Esophagus squamous epithelium (tissue), 5 donors: ENCODE data around the gene SHANK2. TPM values are rescaled to one million over a fixed set of nuclear protein-coding genes. Genes with fewer than 3 reads are reported as not detected.

ENCODE experiments used
- DNase-seq: peaks from one replicate; lab custom pipeline; 2025; lab: John Stamatoyannopoulos, UW
- H3K27ac ChIP-seq, 4 donors: fragments of 200-600 bp; sonication (generic); one replicate each; pipeline ENCODE4 v1.5.1; 2016 to 2019; ENCODE audit warnings: mild to moderate bottlenecking in 1 of 4
- H3K27me3 ChIP-seq, 4 donors: fragments of 200-600 bp; sonication (generic); 1 replicate in 3 of 4; 2 replicates in 1 of 4; pipeline versions ENCODE4 v1.5.1 to v1.6.0; 2017 to 2021; ENCODE audit warnings: antibody characterized with exemption in 1 of 4
- H3K36me3 ChIP-seq, 3 donors: fragments of 200-600 bp; sonication (generic); one replicate each; pipeline ENCODE4 v1.5.1; 2016 to 2019
- H3K4me1 ChIP-seq, 3 donors: fragments of 200-600 bp; sonication (generic); one replicate each; pipeline ENCODE4 v1.5.1; 2017 to 2019
- H3K4me3 ChIP-seq, 4 donors: fragments of 200-600 bp; sonication (generic); 1 replicate in 3 of 4; 2 replicates in 1 of 4; pipeline ENCODE4 v1.5.1; 2016 to 2019; ENCODE audit warnings: mild to moderate bottlenecking in 2 of 4, moderate library complexity in 1 of 4
- H3K9me3 ChIP-seq, 3 donors: fragments of 200-600 bp; sonication (generic); one replicate each; pipeline ENCODE4 v1.5.1; 2016 to 2019
- CTCF ChIP-seq, 6 experiments: fragments of 450-650 bp in 4 of 6; fragments of 200-600 bp in 2 of 6; sonication (generic) in 2 of 6; IDR thresholded peaks; one replicate each; pipeline ENCODE4 v1.5.1; 2016 to 2019; ENCODE audit warnings: antibody characterized with exemption in 6 of 6, mild to moderate bottlenecking in 4 of 6, moderate library complexity in 4 of 6
- POLR2A ChIP-seq, 4 donors: fragments of 450-650 bp; IDR thresholded peaks; one replicate each; pipeline ENCODE4 v1.6.1; 2017; ENCODE audit warnings: antibody characterized with exemption in 4 of 4, mild to moderate bottlenecking in 4 of 4, moderate library complexity in 3 of 4
- WGBS, 2 donors: methylation state at CpG; one replicate each; pipeline ENCODE4 v1.1.5; 2018; 5-methylcytosine and 5-hydroxymethylcytosine counted together
- intact Hi-C: fragments of 100-400 bp; cut with DNase I; formaldehyde crosslinking; loops from one replicate; pipeline ENCODE4 v1.15.0; 2022
- total RNA-seq, 4 donors: library from RNA; depleted of rRNA; stranded (reverse); fragments of >200 nt; gene quantifications; one replicate each; pipeline ENCODE4 v1.1.0, GENCODE V29; 2016
- donor health status: DM: yes; HTN: yes; CAD: no.

Gene SHANK2
- total RNA-seq, 4 donors from 2014 or later: 2.5 to 12.6 (median 4.8) TPM

- peaks cover 0 to 23% (median 7%) of the 10 kb centered on the region in 3 donors for H3K9me3 ChIP-seq
- no peak overlapping the region for H3K4me3 ChIP-seq
- TF ChIP-seq CTCF (IDR thresholded peaks at IDR 0.05) (no peak), POLR2A (IDR thresholded peaks at IDR 0.05) (no peak)
- no peak overlapping the region for H3K27ac ChIP-seq
- intact Hi-C loops: no loop called here
- H3K27me3 ChIP-seq: peaks cover 0 to 32% (median 0%) of the 10 kb centered on the region in 4 donors
- 85 to 88% methylated on average over 14 to 16 of the region's 16 CpGs for WGBS, 2 donors
- H3K4me1 ChIP-seq: peaks cover 0 to 10% (median 0%) of the 10 kb centered on the region in 3 donors
- no peak for DNase-seq
- no peaks in the 10 kb centered on the region for H3K36me3 ChIP-seq
These were observed 17.5 kb upstream of the SHANK2 start for GRCh38 chr11:71269603-71270511.

GRCh38 chr11:71268706-71269321 is 16.4 kb upstream of the SHANK2 start:
- peaks cover 0 to 32% (median 0%) of the 10 kb centered on the region in 4 donors for H3K27me3 ChIP-seq
- TF ChIP-seq POLR2A (IDR thresholded peaks at IDR 0.05) (no peak), CTCF (IDR thresholded peaks at IDR 0.05) (no peak)
- no peak overlapping the region for H3K27ac ChIP-seq
- DNase-seq: no peak
- no peak overlapping the region for H3K4me3 ChIP-seq
- intact Hi-C loops: no loop called here
- 77 to 90% methylated on average over 8 to 9 of the region's 11 CpGs for WGBS, 2 donors
- peaks cover 0 to 10% (median 0%) of the 10 kb centered on the region in 3 donors for H3K4me1 ChIP-seq
- peaks cover 0 to 14% (median 6%) of the 10 kb centered on the region in 3 donors for H3K9me3 ChIP-seq
- H3K36me3 ChIP-seq: no peaks in the 10 kb centered on the region

GRCh38 chr11:71267807-71268421 is 15.5 kb upstream of the SHANK2 start:
- no peaks in the 10 kb centered on the region for H3K36me3 ChIP-seq
- H3K9me3 ChIP-seq: peaks cover 0 to 5% (median 0%) of the 10 kb centered on the region in 3 donors
- H3K4me3 ChIP-seq: no peak overlapping the region
- intact Hi-C loops: no loop called here
- 52 to 64% methylated on average over 8 to 9 of the region's 15 CpGs for WGBS, 2 donors
- peaks cover 0 to 10% (median 0%) of the 10 kb centered on the region in 3 donors for H3K4me1 ChIP-seq
- no peak overlapping the region for H3K27ac ChIP-seq
- DNase-seq: no peak
- H3K27me3 ChIP-seq: peaks cover 0 to 32% (median 0%) of the 10 kb centered on the region in 4 donors
- TF ChIP-seq CTCF (IDR thresholded peaks at IDR 0.05): no peak
- no peak for TF ChIP-seq POLR2A (IDR thresholded peaks at IDR 0.05)

- intact Hi-C loops: no loop called here
- H3K27me3 ChIP-seq: peaks cover 0 to 32% (median 0%) of the 10 kb centered on the region in 4 donors
- no peak overlapping the region for H3K4me3 ChIP-seq
- peaks cover 0 to 10% (median 0%) of the 10 kb centered on the region in 3 donors for H3K4me1 ChIP-seq
- no peak overlapping the region for H3K27ac ChIP-seq
- no peaks in the 10 kb centered on the region for H3K9me3 ChIP-seq
- H3K36me3 ChIP-seq: no peaks in the 10 kb centered on the region
- no peak for DNase-seq
- TF ChIP-seq POLR2A (IDR thresholded peaks at IDR 0.05): no peak
- peak in 3 of 6 experiments; percentile 12 to 44 (median 24) for TF ChIP-seq CTCF (IDR thresholded peaks at IDR 0.05)
- WGBS, 2 donors: 29 to 37% methylated on average over 8 to 21 of the region's 22 CpGs
These were observed 13.9 kb upstream of the SHANK2 start for GRCh38 chr11:71266114-71266833.
